ENCODE measurements around the gene WWOX.

WWOX gene

GRCh38 chr16:78216166-78216745 lies 116.8 kb downstream of the WWOX start:
- Histone ChIP-seq H3K9me3 (replicated peaks; ENCODE audit: insufficient read depth, low read length) (no peaks in the 10 kb centered on the region), H3F3A (ENCODE audit: insufficient read depth, low read length) (no peaks in the 10 kb centered on the region), H3K4me1 (ENCODE audit: low read length) (no peaks in the 10 kb centered on the region), H3K9ac (ENCODE audit: low read length) (no peak overlapping the region), H2AFZ (ENCODE audit: low read length) (no peak overlapping the region), H4K20me1 (ENCODE audit: insufficient read depth, low read length) (no peaks in the 10 kb centered on the region), H3K4me2 (ENCODE audit: low read depth, low read length) (no peak overlapping the region), H3K36me3 (replicated peaks; ENCODE audit: insufficient read depth, low read length) (no peaks in the 10 kb centered on the region), H3K27ac (ENCODE audit: low read length) (no peak overlapping the region), H3K27me3 (replicated peaks; ENCODE audit: insufficient read depth, low read length) (no peaks in the 10 kb centered on the region), H3K9me2 (replicated peaks; ENCODE audit: insufficient read depth, low read length) (no peaks in the 10 kb centered on the region), H3K79me2 (ENCODE audit: low read length) (no peaks in the 10 kb centered on the region), H3K4me3 (ENCODE audit: low read length) (no peak overlapping the region)
- DNase-seq, result no peak
- TF ChIP-seq EZH2phosphoT487 (IDR thresholded peaks at IDR 0.05; ENCODE audit: low read length) (no peak), CTCF (IDR thresholded peaks at IDR 0.05; ENCODE audit: low read length) (no peak), EZH2 (optimal IDR thresholded peaks at IDR 0.05; ENCODE audit: low read depth, low read length) (no peak)

- Histone ChIP-seq H3K4me3 (ENCODE audit: low read length) (no peak overlapping the region), H3K36me3 (replicated peaks; ENCODE audit: insufficient read depth, low read length) (no peaks in the 10 kb centered on the region), H3K4me2 (ENCODE audit: low read depth, low read length) (no peak overlapping the region), H3K4me1 (ENCODE audit: low read length) (no peaks in the 10 kb centered on the region), H3F3A (ENCODE audit: insufficient read depth, low read length) (no peaks in the 10 kb centered on the region), H3K79me2 (ENCODE audit: low read length) (no peaks in the 10 kb centered on the region), H3K27me3 (replicated peaks; ENCODE audit: insufficient read depth, low read length) (no peaks in the 10 kb centered on the region), H3K9me2 (replicated peaks; ENCODE audit: insufficient read depth, low read length) (no peaks in the 10 kb centered on the region), H2AFZ (ENCODE audit: low read length) (no peak overlapping the region), H3K9ac (ENCODE audit: low read length) (no peak overlapping the region), H3K27ac (ENCODE audit: low read length) (no peak overlapping the region), H3K9me3 (replicated peaks; ENCODE audit: insufficient read depth, low read length) (no peaks in the 10 kb centered on the region), H4K20me1 (ENCODE audit: insufficient read depth, low read length) (no peaks in the 10 kb centered on the region)
- DNase-seq, result no peak
- TF ChIP-seq CTCF (IDR thresholded peaks at IDR 0.05; ENCODE audit: low read length), result no peak
- no peak for TF ChIP-seq EZH2 (optimal IDR thresholded peaks at IDR 0.05; ENCODE audit: low read depth, low read length)
- TF ChIP-seq EZH2phosphoT487 (IDR thresholded peaks at IDR 0.05; ENCODE audit: low read length), result no peak
Observed at GRCh38 chr16:78217276-78217675, 117.8 kb downstream of the WWOX start.

GRCh38 chr16:78218279-78218678 lies 118.8 kb downstream of the WWOX start:
- DNase-seq, result no peak
- no peak overlapping the region for H3K4me3 ChIP-seq (ENCODE audit: low read length)
- no peaks in the 10 kb centered on the region for H3K9me3 ChIP-seq (replicated peaks; ENCODE audit: insufficient read depth, low read length)
- H3K9me2 ChIP-seq (replicated peaks; ENCODE audit: insufficient read depth, low read length), result no peaks in the 10 kb centered on the region
- no peaks in the 10 kb centered on the region for H3K36me3 ChIP-seq (replicated peaks; ENCODE audit: insufficient read depth, low read length)
- H3K4me1 ChIP-seq (ENCODE audit: low read length), result no peaks in the 10 kb centered on the region
- no peaks in the 10 kb centered on the region for H3F3A ChIP-seq (ENCODE audit: insufficient read depth, low read length)
- H2AFZ ChIP-seq (ENCODE audit: low read length), result no peak overlapping the region
- H3K27ac ChIP-seq (ENCODE audit: low read length), result no peak overlapping the region
- no peak overlapping the region for H3K4me2 ChIP-seq (ENCODE audit: low read depth, low read length)
- H3K9ac ChIP-seq (ENCODE audit: low read length), result no peak overlapping the region
- H3K79me2 ChIP-seq (ENCODE audit: low read length), result no peaks in the 10 kb centered on the region
- H4K20me1 ChIP-seq (ENCODE audit: insufficient read depth, low read length), result no peaks in the 10 kb centered on the region
- no peak for TF ChIP-seq EZH2phosphoT487 (IDR thresholded peaks at IDR 0.05; ENCODE audit: low read length)
- TF ChIP-seq CTCF (IDR thresholded peaks at IDR 0.05; ENCODE audit: low read length), result no peak
- no peak for TF ChIP-seq EZH2 (optimal IDR thresholded peaks at IDR 0.05; ENCODE audit: low read depth, low read length)
- no peaks in the 10 kb centered on the region for H3K27me3 ChIP-seq (replicated peaks; ENCODE audit: insufficient read depth, low read length)

Data from MM.1S (cell line).